MM.1S (cell line): ENCODE measurements around the gene CNOT6.
"Not testable (repeated sequence)": the region's sequence is repeated elsewhere in the genome, so short reads cannot be mapped to it uniquely, and the experiment has no call there.

Source experiments
- DNase-seq: peaks from one replicate; pipeline ENCODE4 v3.0.0-alpha.2; 2015
- H2AFZ ChIP-seq: fragments of 300-600 bp; sonication (generic); 2 replicates; pipeline ENCODE4 v1.6.0; 2016; ENCODE audit warnings: antibody characterized with exemption, low read length
- H3F3A ChIP-seq: fragments of 300-600 bp; sonication (generic); 2 replicates; pipeline ENCODE4 v1.6.1; 2016; ENCODE audit warnings: mild to moderate bottlenecking, antibody characterized with exemption, low read length, moderate library complexity, mixed read lengths; ENCODE audit not compliant: insufficient read depth
- H3K27ac ChIP-seq: fragments of 300-600 bp; sonication (generic); 2 replicates; pipeline ENCODE4 v1.5.1; 2016; ENCODE audit warnings: mild to moderate bottlenecking, low read length
- H3K27me3 ChIP-seq: fragments of 300-600 bp; sonication (generic); replicated peaks from 2 replicates; pipeline ENCODE4 v1.6.0; 2016; ENCODE audit warnings: low read length; ENCODE audit not compliant: insufficient read depth
- H3K36me3 ChIP-seq: fragments of 300-600 bp; sonication (generic); replicated peaks from 2 replicates; pipeline ENCODE4 v1.6.1; 2016; ENCODE audit warnings: mild to moderate bottlenecking, low read length, mixed read lengths; ENCODE audit not compliant: insufficient read depth
- H3K4me1 ChIP-seq: fragments of 300-600 bp; sonication (generic); 2 replicates; pipeline ENCODE4 v1.6.1; 2016; ENCODE audit warnings: low read length, mixed read lengths
- H3K4me2 ChIP-seq: fragments of 300-600 bp; sonication (generic); 2 replicates; pipeline ENCODE4 v1.6.0; 2016; ENCODE audit warnings: low read depth, low read length
- H3K4me3 ChIP-seq: fragments of 300-600 bp; sonication (generic); 2 replicates; pipeline ENCODE4 v1.5.1; 2016; ENCODE audit warnings: low read length, mixed read lengths
- H3K79me2 ChIP-seq: fragments of 300-600 bp; sonication (generic); 2 replicates; pipeline ENCODE4 v1.6.1; 2016; ENCODE audit warnings: mixed run types, low read length, mixed read lengths
- H3K9ac ChIP-seq: fragments of 300-600 bp; sonication (generic); 2 replicates; pipeline ENCODE4 v1.6.1; 2016; ENCODE audit warnings: low read length, mixed read lengths
- H3K9me2 ChIP-seq: fragments of 300-600 bp; sonication (generic); replicated peaks from 2 replicates; pipeline ENCODE4 v1.6.1; 2016; ENCODE audit warnings: mild to moderate bottlenecking, low read length, mixed read lengths; ENCODE audit not compliant: insufficient read depth
- H3K9me3 ChIP-seq: fragments of 300-600 bp; sonication (generic); replicated peaks from 2 replicates; pipeline ENCODE4 v1.6.1; 2016; ENCODE audit warnings: mild to moderate bottlenecking, low read length, mixed read lengths; ENCODE audit not compliant: insufficient read depth
- H4K20me1 ChIP-seq: fragments of 300-600 bp; sonication (generic); 2 replicates; pipeline ENCODE4 v1.6.1; 2016; ENCODE audit warnings: mild to moderate bottlenecking, low read length, moderate library complexity, mixed read lengths; ENCODE audit not compliant: insufficient read depth
- EZH2 ChIP-seq: fragments of 300-600 bp; sonication (generic); optimal IDR thresholded peaks from 2 replicates; pipeline ENCODE3; 2017; ENCODE audit warnings: low read depth, mild to moderate bottlenecking, antibody characterized with exemption, low read length, mixed read lengths
- EZH2phosphoT487 ChIP-seq: fragments of 300-600 bp; sonication (generic); IDR thresholded peaks from 2 replicates; pipeline ENCODE4 v1.6.1; 2018; ENCODE audit warnings: antibody characterized with exemption, low read length
- TF ChIP-seq, protein P1 (sequence below): fragments of 300-600 bp; sonication (generic); IDR thresholded peaks from 2 replicates; pipeline ENCODE4 v1.5.1; 2016; ENCODE audit warnings: antibody characterized with exemption, low read length, mixed read lengths

Gene CNOT6

GRCh38 chr5:180461303-180461702, 32.9 kb upstream of the CNOT6 start:
- H3K4me3 ChIP-seq = no peak overlapping the region
- H2AFZ ChIP-seq = no peak overlapping the region
- H3K9me3 ChIP-seq = no peaks in the 10 kb centered on the region
- no peak overlapping the region for H3K4me2 ChIP-seq
- no peaks in the 10 kb centered on the region for H3K79me2 ChIP-seq
- no peak for DNase-seq
- TF ChIP-seq EZH2 (no peak), EZH2phosphoT487 (no peak)
- TF ChIP-seq, protein P1, sequence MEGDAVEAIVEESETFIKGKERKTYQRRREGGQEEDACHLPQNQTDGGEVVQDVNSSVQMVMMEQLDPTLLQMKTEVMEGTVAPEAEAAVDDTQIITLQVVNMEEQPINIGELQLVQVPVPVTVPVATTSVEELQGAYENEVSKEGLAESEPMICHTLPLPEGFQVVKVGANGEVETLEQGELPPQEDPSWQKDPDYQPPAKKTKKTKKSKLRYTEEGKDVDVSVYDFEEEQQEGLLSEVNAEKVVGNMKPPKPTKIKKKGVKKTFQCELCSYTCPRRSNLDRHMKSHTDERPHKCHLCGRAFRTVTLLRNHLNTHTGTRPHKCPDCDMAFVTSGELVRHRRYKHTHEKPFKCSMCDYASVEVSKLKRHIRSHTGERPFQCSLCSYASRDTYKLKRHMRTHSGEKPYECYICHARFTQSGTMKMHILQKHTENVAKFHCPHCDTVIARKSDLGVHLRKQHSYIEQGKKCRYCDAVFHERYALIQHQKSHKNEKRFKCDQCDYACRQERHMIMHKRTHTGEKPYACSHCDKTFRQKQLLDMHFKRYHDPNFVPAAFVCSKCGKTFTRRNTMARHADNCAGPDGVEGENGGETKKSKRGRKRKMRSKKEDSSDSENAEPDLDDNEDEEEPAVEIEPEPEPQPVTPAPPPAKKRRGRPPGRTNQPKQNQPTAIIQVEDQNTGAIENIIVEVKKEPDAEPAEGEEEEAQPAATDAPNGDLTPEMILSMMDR = no peak
- no peaks in the 10 kb centered on the region for H3K36me3 ChIP-seq
- no peaks in the 10 kb centered on the region for H4K20me1 ChIP-seq
- H3K27ac ChIP-seq = no peak overlapping the region
- H3K4me1 ChIP-seq = no peaks in the 10 kb centered on the region
- H3F3A ChIP-seq = no peaks in the 10 kb centered on the region
- H3K9me2 ChIP-seq = no peaks in the 10 kb centered on the region
- H3K9ac ChIP-seq = no peak overlapping the region
- peaks cover 13% of the 10 kb centered on the region for H3K27me3 ChIP-seq

- Histone ChIP-seq H3K9me2 (no peaks in the 10 kb centered on the region), H3K79me2 (no peaks in the 10 kb centered on the region), H3K9me3 (no peaks in the 10 kb centered on the region), H2AFZ (no peak overlapping the region), H4K20me1 (no peaks in the 10 kb centered on the region), H3K27me3 (peaks cover 25% of the 10 kb centered on the region), H3F3A (no peaks in the 10 kb centered on the region), H3K9ac (no peak overlapping the region), H3K27ac (no peak overlapping the region), H3K36me3 (no peaks in the 10 kb centered on the region), H3K4me3 (no peak overlapping the region), H3K4me1 (no peaks in the 10 kb centered on the region), H3K4me2 (no peak overlapping the region)
- TF ChIP-seq, protein P1 = no peak
- TF ChIP-seq EZH2 (no peak), EZH2phosphoT487 (no peak)
- DNase-seq = no peak
Observed at GRCh38 chr5:180463216-180463900, 30.8 kb upstream of the CNOT6 start.

- H3K27ac ChIP-seq = no peak overlapping the region
- no peak overlapping the region for H3K9ac ChIP-seq
- no peak overlapping the region for H3K4me3 ChIP-seq
- no peaks in the 10 kb centered on the region for H3K79me2 ChIP-seq
- no peak overlapping the region for H3K4me2 ChIP-seq
- no peaks in the 10 kb centered on the region for H3K4me1 ChIP-seq
- no peak overlapping the region for H2AFZ ChIP-seq
- no peaks in the 10 kb centered on the region for H3K9me3 ChIP-seq
- H4K20me1 ChIP-seq = no peaks in the 10 kb centered on the region
- H3K27me3 ChIP-seq = peaks cover 25% of the 10 kb centered on the region
- TF ChIP-seq EZH2phosphoT487 = no peak
- no peaks in the 10 kb centered on the region for H3F3A ChIP-seq
- no peaks in the 10 kb centered on the region for H3K9me2 ChIP-seq
- no peaks in the 10 kb centered on the region for H3K36me3 ChIP-seq
- DNase-seq = no peak
Observed at GRCh38 chr5:180463916-180464602, 30.1 kb upstream of the CNOT6 start.

- Histone ChIP-seq H3K27me3 (peaks cover 25% of the 10 kb centered on the region), H3K9me2 (no peaks in the 10 kb centered on the region), H3K27ac (no peak overlapping the region), H3K4me1 (no peaks in the 10 kb centered on the region), H3K4me2 (no peak overlapping the region), H3K9me3 (no peaks in the 10 kb centered on the region), H4K20me1 (no peaks in the 10 kb centered on the region), H3K79me2 (no peaks in the 10 kb centered on the region), H3K9ac (no peak overlapping the region), H3F3A (no peaks in the 10 kb centered on the region), H3K36me3 (no peaks in the 10 kb centered on the region), H2AFZ (no peak overlapping the region), H3K4me3 (no peak overlapping the region)
- TF ChIP-seq EZH2 = no peak
- TF ChIP-seq, protein P1 = no peak
- TF ChIP-seq EZH2phosphoT487 = no peak
- no peak for DNase-seq
Observed at GRCh38 chr5:180464603-180464970, 29.6 kb upstream of the CNOT6 start.

DNA sequence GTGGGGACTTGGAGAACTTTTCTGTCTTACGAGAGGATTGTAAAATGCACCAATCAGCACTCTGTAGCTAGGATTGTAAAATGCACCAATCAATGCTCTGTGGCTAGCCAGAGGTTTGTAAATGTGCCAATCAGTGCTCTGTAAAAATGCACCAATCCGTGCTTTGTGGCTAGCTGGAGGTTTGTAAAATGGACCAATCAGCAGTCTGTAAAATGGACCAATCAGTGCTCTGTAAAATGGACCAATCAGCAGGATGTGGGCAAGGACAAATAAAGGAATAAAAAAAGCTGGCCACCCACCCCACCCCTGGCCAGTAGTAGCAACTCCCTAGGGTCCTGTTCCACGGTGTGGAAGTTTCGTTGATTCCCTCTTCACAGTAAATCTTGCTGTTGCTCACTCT, 29.1 kb upstream of the CNOT6 start:
- H3K9me2 ChIP-seq, DNase-seq, H3K27ac ChIP-seq, H3K36me3 ChIP-seq, H3F3A ChIP-seq, H4K20me1 ChIP-seq, H3K79me2 ChIP-seq, H3K4me2 ChIP-seq, H3K4me1 ChIP-seq, H3K4me3 ChIP-seq, H2AFZ ChIP-seq, H3K9me3 ChIP-seq, H3K9ac ChIP-seq: not testable (repeated sequence)
- peaks cover 25% of the 10 kb centered on the region for H3K27me3 ChIP-seq
